Spinal cord (tissue), 10 donors: ENCODE results near the gene TUFM. TPM values are rescaled to one million over a fixed set of nuclear protein-coding genes. Genes with fewer than 3 reads are reported as not detected.
"Not testable (repeated sequence)": the region's sequence is repeated elsewhere in the genome, so short reads cannot be mapped to it uniquely, and the experiment has no call there.

Experiments used
- DNase-seq, 6 donors: peaks; one replicate each; pipeline versions ENCODE4 v3.0.0 to v3.0.0-alpha.2; 2013 to 2015; ENCODE audit warnings: low spot score in 6 of 6, low read depth in 4 of 6
- H3K27ac ChIP-seq: one replicate; pipeline ENCODE4 v1.5.1; 2013; ENCODE audit warnings: low read depth, low read length, control low read depth
- H3K27me3 ChIP-seq: one replicate; pipeline ENCODE4 v1.6.1; 2013; ENCODE audit warnings: low read length; ENCODE audit not compliant: control insufficient read depth, insufficient read depth
- H3K36me3 ChIP-seq: one replicate; pipeline ENCODE4 v1.6.1; 2013; ENCODE audit warnings: low read length; ENCODE audit not compliant: control insufficient read depth, insufficient read depth
- H3K4me1 ChIP-seq: one replicate; pipeline ENCODE4 v1.6.1; 2013; ENCODE audit warnings: low read length; ENCODE audit not compliant: control insufficient read depth, insufficient read depth
- H3K4me3 ChIP-seq: one replicate; pipeline ENCODE4 v1.5.1; 2013; ENCODE audit warnings: low read depth, low read length, control low read depth
- H3K9me3 ChIP-seq: one replicate; pipeline ENCODE4 v1.6.1; 2013; ENCODE audit warnings: low read length; ENCODE audit not compliant: control insufficient read depth, insufficient read depth
- WGBS: methylation state at CpG from one replicate; pipeline ENCODE4 v1.1.5; 2013; ENCODE audit warnings: missing lambda C conversion rate; ENCODE audit not compliant: insufficient coverage; 5-methylcytosine and 5-hydroxymethylcytosine counted together
- polyA plus RNA-seq, 2 donors: library from polyadenylated mRNA; unstranded; fragments of 120-200 nt; gene quantifications; one replicate each; pipeline ENCODE4 v1.2.1, GENCODE V29; 2013; ENCODE audit not compliant: insufficient read length in 2 of 2
- small RNA-seq: library from RNA; depleted of rRNA; stranded (forward); fragments of <200 nt; gene quantifications from one replicate; pipeline ENCODE3, GENCODE V24; 2014; ENCODE audit warnings: low replicate concordance
- total RNA-seq, 2 donors: library from RNA; depleted of rRNA in 1 of 2; stranded (reverse); fragments of 120-200 nt in 1 of 2; fragments of >200 nt in 1 of 2; gene quantifications; one replicate each; pipeline versions ENCODE4 v1.2.3 to v1.2.4, GENCODE V29; 2013 to 2014
- donor health status: healthy.

TUFM gene
- total and polyA plus RNA-seq, 4 donors, result 56.9 to 243 (median 181) TPM

- not testable (repeated sequence) for H3K36me3 ChIP-seq, H3K27me3 ChIP-seq, H3K4me3 ChIP-seq, H3K27ac ChIP-seq, H3K9me3 ChIP-seq, DNase-seq
- WGBS, result 98% methylated on average over 7 of the region's 13 CpGs
- H3K4me1 ChIP-seq, result peaks cover 12% of the 10 kb centered on the region
Measured at GRCh38 chr16:28820546-28820945, 25.6 kb downstream of the TUFM start.

GRCh38 chr16:28820016-28820415 lies 26.1 kb downstream of the TUFM start:
- 96% methylated on average over 4 of the region's 5 CpGs for WGBS

GRCh38 chr16:28807445-28808120 lies 38.6 kb downstream of the TUFM start:
- H3K4me1 ChIP-seq, H3K27me3 ChIP-seq, DNase-seq, H3K36me3 ChIP-seq, H3K4me3 ChIP-seq, H3K9me3 ChIP-seq, H3K27ac ChIP-seq: not testable (repeated sequence)
- no CpG with 5 or more reads among the region's 11 CpGs for WGBS

More at GRCh38 chr16:28820016-28820415, 26.1 kb downstream of the TUFM start:
- H3K4me3 ChIP-seq, result no peak overlapping the region
- H3K27ac ChIP-seq, result no peak overlapping the region
- H3K27me3 ChIP-seq, result no peaks in the 10 kb centered on the region
- peaks cover 11% of the 10 kb centered on the region for H3K4me1 ChIP-seq
- peaks cover 3% of the 10 kb centered on the region for H3K36me3 ChIP-seq
- no peak for DNase-seq
- no peaks in the 10 kb centered on the region for H3K9me3 ChIP-seq

GRCh38 chr16:28802235-28803019 lies 43.7 kb downstream of the TUFM start:
- DNase-seq, result peak in 1 of 6 donors; percentile 75
- no CpG with 5 or more reads among the region's 13 CpGs for whole genome bisulfite sequencing
- not testable (repeated sequence) for H3K4me1 ChIP-seq

More at GRCh38 chr16:28802235-28803019, 43.7 kb downstream of the TUFM start:
- not testable (repeated sequence) for H3K27ac ChIP-seq, H3K27me3 ChIP-seq, H3K9me3 ChIP-seq, H3K4me3 ChIP-seq, H3K36me3 ChIP-seq

Small RNAs within 50 kb of the gene (small RNA-seq; reads per million reads assigned to genes)
- gene RF00416, result not detected

Other genes starting within 250 kb of the TUFM start
- gene SULT1A2, start 249.3 kb downstream of the TUFM start, total RNA-seq, result 1 to 10 TPM in 1 of 2 donors, under 1 TPM in 1; 0.50 to 2.8 TPM
- gene SULT1A2, start 249.3 kb downstream of the TUFM start, polyA plus RNA-seq, result 1 to 10 TPM; 1.4 to 2.6 TPM
- gene SULT1A1, start 236.3 kb downstream of the TUFM start, total RNA-seq, result 10 to 100 TPM; 18.8 to 73.9 TPM
- 10 to 100 TPM; 24.2 to 35.4 TPM for gene SULT1A1, start 236.3 kb downstream of the TUFM start, polyA plus RNA-seq
- gene NPIPB8, start 208.3 kb downstream of the TUFM start, total RNA-seq, result under 1 TPM; 0.10 to 0.72 TPM
- gene NPIPB8, start 208.3 kb downstream of the TUFM start, polyA plus RNA-seq, result 1 to 10 TPM; 1.6 to 2.4 TPM
- gene EIF3C, start 134.9 kb downstream of the TUFM start, total RNA-seq, result 100 to 1,000 TPM; 126 to 465 TPM
- 100 to 1,000 TPM; 318 to 475 TPM for gene EIF3C, start 134.9 kb downstream of the TUFM start, polyA plus RNA-seq
- 1 to 10 TPM; 3.1 to 3.4 TPM for gene NPIPB9, start 94.6 kb downstream of the TUFM start, total RNA-seq
- 1 to 10 TPM; 2.5 to 4.2 TPM for gene NPIPB9, start 94.6 kb downstream of the TUFM start, polyA plus RNA-seq
- gene ATXN2L, start 23.3 kb downstream of the TUFM start, total RNA-seq, result 10 to 100 TPM; 40.1 to 45.7 TPM
- gene ATXN2L, start 23.3 kb downstream of the TUFM start, polyA plus RNA-seq, result 100 to 1,000 TPM; 133 to 159 TPM
- gene SH2B1, start 17.5 kb upstream of the TUFM start, total RNA-seq, result 10 to 100 TPM; 17.5 to 40.3 TPM
- 100 to 1,000 TPM; 101 to 113 TPM for gene SH2B1, start 17.5 kb upstream of the TUFM start, polyA plus RNA-seq
- gene ATP2A1, start 32.1 kb upstream of the TUFM start, total RNA-seq, result under 1 TPM; 0.77 to 0.99 TPM
- gene ATP2A1, start 32.1 kb upstream of the TUFM start, polyA plus RNA-seq, result 1 to 10 TPM; 2.6 to 6.1 TPM
- gene RABEP2, start 78.9 kb upstream of the TUFM start, total RNA-seq, result 10 to 100 TPM; 11.2 to 19.6 TPM
- 10 to 100 TPM; 16.6 to 25.8 TPM for gene RABEP2, start 78.9 kb upstream of the TUFM start, polyA plus RNA-seq
- gene CD19, start 85.6 kb upstream of the TUFM start, total RNA-seq, result 1 to 10 TPM in 1 of 2 donors, under 1 TPM in 1; 0.40 to 1.0 TPM
- 1 to 10 TPM; 1.1 to 1.3 TPM for gene CD19, start 85.6 kb upstream of the TUFM start, polyA plus RNA-seq
- 10 to 100 TPM; 26.3 to 26.8 TPM for gene NFATC2IP, start 104.6 kb upstream of the TUFM start, total RNA-seq
- 10 to 100 TPM; 37.2 to 70.8 TPM for gene NFATC2IP, start 104.6 kb upstream of the TUFM start, polyA plus RNA-seq
- 10 to 100 TPM; 18.4 to 27.7 TPM for gene SPNS1, start 128.4 kb upstream of the TUFM start, total RNA-seq
- gene SPNS1, start 128.4 kb upstream of the TUFM start, polyA plus RNA-seq, result 10 to 100 TPM; 54.9 to 66.9 TPM
- 1 to 10 TPM in 1 of 2 donors, under 1 TPM in 1; 0.40 to 2.1 TPM for gene LAT, start 138.7 kb upstream of the TUFM start, total RNA-seq
- 10 to 100 TPM in 1 of 2 donors, 1 to 10 TPM in 1; 8.8 to 10.5 TPM for gene LAT, start 138.7 kb upstream of the TUFM start, polyA plus RNA-seq